T-helper 2 cell (primary cell): ENCODE measurements around the gene HMCN1.

Source experiments
- DNase-seq, 5 experiments: peaks; one replicate each; pipeline versions ENCODE4 v3.0.0 to v3.0.0-alpha.2; 2012 to 2022

Gene HMCN1

DNA sequence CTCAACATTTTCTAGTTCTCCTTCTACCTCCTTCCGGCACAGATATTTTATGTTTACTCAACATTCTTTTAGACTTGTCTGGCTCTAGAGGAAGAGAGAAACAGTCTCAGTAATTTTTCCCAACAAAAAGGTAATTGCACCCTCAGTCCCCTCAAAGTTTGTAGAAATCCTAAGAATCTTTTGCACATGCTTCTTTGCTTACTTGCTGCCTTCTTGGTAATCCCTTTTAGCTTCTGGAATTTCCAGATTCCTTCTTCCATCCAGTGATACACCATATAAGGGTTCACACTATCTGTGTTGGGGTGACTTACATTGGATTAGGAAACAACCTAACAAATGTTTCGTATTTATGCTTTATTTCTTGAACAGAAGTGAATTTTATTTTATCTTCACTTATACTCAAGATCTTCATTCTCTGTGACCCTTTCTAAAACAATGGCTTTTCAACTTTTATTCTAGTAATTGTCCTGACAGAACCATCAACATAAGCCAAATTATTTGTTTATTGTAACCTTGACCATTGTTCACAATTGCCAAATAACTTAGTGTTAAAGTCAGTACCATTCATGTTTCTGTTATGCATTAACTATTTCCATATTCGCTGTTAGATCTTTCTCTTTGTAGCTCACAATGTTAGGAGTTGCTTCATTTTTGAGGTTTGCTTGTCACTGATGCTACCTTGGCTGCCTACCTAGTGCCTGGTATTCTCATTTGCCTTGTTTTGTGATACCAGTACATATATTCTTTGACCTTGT, 238.1 kb downstream of the HMCN1 start:
- no peak for DNase-seq

GRCh38 chr1:185973645-185974044, 239.5 kb downstream of the HMCN1 start:
- peak in 1 of 5 experiments; percentile 15 for DNase-seq

DNA sequence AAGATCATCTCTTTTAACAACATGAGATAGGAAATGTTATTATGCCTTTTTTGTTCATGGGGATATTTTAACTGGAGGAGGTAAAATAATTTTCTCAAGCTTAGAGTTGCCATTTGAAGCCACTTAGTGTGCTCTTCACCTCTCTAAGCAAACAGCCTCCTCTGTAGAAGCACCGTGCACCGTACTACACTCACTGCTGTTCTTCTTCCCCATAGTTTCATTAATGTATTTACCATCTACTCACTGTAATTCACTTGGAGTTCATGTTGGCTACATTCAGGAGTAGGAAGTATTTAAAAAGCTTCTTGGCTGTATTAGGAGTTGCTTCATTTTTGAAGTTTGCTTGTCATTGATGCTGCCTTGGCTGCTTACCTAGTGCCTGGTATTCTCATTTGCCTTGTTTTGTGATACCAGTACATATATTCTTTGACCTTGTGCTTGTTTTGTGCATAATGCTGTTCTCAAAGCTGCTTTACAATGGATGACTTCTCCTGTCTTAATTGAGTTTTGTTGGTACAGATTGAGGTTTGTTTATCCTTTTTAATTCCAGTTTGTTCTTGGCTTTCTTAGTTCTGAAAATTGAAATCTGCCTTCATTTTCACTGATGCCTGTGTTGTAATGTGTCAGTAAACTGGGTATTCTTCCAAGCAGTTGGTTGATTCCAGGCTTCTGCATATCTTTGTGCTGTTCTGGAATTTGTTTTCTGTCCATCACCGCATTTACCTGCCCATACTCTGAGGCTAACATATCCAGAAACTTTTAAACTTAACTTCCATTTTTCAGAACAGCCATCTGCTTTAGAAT, 240.4 kb downstream of the HMCN1 start:
- no peak for DNase-seq

- DNase-seq: no peak
These were observed 246.7 kb downstream of the HMCN1 start for GRCh38 chr1:185980891-185981290.

GRCh38 chr1:185984113-185984836, 250.1 kb downstream of the HMCN1 start:
- no peak for DNase-seq

- peak in 1 of 5 experiments; percentile 23 for DNase-seq
These were observed 253.6 kb downstream of the HMCN1 start for GRCh38 chr1:185987611-185988321.

DNA sequence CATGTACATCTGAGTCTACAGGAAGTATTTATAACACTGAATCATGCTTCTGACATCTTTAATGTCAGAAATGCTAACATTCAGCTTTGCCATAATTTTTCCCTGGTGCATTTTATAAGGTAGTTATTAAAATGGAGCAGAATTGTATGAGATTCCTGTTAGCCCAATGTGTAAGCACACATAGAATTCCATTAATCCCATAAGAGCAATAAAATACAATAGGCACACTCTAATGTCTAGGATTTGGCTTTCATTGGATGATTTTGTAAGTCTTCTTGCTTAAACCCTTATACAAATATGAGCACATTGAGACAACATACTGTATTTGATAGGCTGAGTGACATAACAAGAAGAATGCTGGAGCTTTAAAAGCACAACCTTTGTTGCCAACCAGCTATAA, 256.4 kb downstream of the HMCN1 start:
- no peak for DNase-seq

DNA sequence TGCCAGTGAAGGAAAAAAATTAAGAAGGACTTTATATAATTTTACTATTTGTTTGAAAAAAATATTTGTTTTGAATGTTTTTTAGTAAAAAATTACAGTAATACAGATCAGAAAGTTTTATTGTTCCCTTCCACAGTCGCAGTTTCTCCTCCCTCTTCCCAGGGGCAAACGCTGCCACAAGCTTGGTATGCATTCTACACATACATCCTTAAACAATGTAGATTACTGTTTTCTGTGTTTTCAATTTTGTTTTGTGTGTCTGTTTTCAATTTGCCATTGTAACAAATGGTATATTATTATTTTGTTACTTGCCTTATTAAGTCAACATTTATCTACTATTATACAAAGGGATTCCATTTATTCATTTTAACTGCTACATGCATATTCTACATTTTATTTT, 257.1 kb downstream of the HMCN1 start:
- DNase-seq: no peak

GRCh38 chr1:185996211-185996610, 262.0 kb downstream of the HMCN1 start:
- no peak for DNase-seq

DNA sequence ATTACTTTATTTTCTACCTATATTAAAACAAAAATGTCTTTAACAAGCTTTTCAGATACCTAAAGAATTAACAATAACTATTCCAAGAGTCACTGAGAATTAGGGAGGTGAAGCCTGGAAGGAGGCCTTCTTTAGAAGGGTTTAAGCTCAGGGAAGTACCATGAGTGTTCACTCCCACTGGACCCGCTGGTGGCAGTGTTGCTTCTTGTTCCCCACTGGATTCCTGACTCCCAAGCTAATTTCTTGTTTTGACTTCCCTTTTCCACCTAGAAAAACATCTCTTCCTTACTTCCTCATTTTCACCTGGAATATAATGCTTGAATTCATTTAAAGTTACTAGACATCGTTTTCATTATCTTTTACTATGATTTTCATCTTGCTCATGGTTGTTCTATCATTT, 264.2 kb downstream of the HMCN1 start:
- no peak for DNase-seq

GRCh38 chr1:186002406-186002805, 268.2 kb downstream of the HMCN1 start:
- no peak for DNase-seq

- no peak for DNase-seq
These were observed 275.0 kb downstream of the HMCN1 start for GRCh38 chr1:186009039-186009737.

DNA sequence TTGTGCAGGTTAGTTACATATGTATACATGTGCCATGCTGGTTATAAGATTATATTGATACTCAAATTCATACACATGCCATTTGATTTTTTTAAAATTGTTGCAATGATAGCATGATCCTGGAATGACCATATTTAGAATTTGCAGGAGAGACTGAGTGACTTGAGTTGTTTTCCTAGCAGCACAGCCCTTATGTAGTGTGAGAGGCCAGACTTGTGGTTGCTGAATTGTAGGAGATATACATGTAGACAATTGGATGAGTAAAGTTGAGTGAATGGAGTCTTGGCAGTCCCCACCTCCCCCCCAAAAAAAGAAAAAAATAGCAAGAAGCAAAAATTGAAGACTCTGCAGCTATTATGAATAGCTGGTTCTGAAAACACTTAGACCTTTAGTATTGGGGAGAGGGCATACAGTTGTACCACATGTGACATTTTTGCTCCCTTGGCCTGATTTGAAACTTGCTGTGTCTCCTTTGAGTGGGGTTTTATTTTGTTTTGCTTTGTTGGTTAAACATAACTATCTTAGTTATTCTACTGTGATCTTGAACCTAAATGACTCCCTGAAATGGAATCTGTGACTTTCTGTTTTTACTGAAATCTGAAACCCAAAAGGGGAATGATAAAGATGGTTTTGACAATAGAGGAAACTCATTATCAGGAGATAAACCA, 280.3 kb downstream of the HMCN1 start:
- DNase-seq: no peak

DNA sequence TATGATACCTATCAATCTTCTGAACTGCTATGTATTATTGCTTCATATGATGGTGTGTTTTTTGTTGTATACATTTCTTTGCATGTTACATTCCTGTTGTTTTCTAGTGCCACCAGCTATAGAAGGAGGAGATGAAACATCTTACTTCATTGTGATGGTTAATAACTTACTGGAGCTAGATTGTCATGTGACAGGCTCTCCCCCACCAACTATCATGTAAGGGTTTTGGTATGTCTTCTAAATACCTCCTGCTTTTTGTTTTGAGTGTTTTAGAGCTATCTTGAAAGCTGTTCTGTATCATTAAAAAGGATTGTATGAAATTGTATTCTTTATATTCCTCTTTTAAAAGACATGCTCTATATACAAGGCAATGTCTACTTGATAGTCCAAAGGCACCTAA, 282.7 kb downstream of the HMCN1 start:
- DNase-seq: no peak

DNA sequence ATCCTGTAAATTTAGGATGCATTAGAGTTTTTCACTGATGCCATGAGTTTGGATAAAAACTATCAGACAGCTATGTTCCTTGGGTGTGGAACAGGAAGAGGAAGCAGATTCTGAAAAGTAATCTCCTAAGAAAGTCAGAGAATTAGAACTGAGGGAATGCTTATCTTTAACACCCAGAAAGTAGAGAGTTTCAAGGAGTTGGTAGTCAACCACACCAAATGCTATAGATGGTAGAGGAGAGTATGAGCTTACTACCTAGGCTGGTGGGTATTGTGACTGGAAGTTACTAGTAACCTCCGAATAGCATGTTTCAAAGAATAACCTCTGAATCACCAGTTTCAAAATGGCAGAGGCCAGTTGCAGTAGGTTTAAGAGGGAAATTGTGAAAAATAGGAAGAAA, 288.0 kb downstream of the HMCN1 start:
- DNase-seq: no peak

DNA sequence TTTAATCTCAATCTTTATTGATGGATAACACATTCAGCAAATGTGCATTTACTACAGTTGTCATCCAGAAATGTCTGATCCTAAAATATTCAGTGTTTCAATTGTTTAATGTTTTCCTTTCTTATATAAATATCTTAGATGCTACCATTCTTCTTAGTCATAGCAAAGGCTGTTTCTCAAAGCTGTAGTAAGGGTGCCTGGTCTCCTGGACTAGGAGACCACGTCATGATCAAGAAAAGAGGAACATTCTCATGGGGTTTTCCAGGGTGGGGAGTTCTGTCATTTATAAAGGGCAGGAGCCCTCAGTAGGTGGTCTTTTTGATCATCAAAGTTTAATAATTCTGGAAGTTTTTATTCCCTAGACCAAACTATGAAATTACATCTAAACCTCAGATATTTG, 292.8 kb downstream of the HMCN1 start:
- DNase-seq: no peak

- DNase-seq: no peak
These were observed 293.4 kb downstream of the HMCN1 start for GRCh38 chr1:186027621-186028020.

- DNase-seq: no peak
These were observed 296.3 kb downstream of the HMCN1 start for GRCh38 chr1:186030453-186030852.

DNA sequence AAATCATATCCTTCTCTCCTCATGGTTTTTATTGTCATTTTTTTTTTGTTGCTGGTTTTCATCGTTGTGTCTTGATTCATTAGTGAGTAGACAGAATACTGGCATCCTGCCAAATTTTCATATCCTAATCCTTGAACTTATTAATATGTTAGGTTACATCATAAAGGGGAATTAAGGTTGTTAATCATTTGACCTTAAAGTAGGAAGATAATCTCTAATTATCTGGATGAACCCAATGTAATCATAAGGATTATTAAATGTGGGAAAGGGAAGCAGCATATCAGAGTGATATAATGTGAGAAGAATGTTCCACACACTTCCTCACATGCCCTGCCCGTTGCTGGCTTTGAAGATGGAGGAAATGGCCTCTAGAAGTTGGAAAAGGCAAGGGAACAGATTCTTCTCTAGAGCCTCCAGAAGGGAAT, 299.7 kb downstream of the HMCN1 start:
- no peak for DNase-seq

DNA sequence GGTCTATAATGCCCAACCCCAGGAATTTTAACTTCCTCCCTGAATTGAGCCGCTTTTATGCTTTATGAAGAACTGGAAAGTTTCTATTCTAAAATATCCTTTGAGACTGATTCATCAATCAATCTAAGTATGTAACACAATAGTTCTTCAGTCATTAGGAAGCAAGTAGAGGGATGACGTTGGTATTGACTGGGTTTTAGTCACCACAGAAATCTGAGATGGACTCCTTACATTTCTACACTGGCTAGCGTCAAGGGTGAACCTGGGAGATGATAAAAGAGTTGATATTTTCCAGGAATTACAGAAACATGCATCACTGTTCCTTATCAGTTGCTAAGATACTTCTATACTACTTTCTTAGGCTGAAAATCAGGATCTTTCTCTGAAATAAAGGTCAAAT, 308.0 kb downstream of the HMCN1 start:
- no peak for DNase-seq

DNA sequence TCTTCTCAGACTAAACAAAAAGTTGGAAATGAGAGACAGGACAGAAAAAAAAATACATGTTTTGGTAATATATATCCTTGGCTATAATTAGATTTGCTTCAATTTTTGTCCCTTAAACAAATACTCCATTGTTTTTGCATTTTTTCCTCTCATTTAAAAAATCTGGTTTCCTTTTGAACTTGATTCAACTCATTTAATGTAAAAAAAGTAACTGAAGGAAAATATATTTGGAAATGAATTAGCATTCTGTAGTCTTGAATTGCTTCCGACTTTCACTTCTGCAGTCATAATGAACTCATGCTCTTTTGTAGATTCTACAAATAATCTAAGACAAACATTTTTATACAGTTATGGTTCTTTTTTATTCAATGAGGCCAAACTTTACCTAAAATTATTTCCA, 309.1 kb downstream of the HMCN1 start:
- DNase-seq: no peak
